GM19324 (cell line): Measurements from ENCODE around the gene RBM10.

Experiments
- ATAC-seq: cut with Tn5 transposase; IDR thresholded peaks from one replicate; pipeline ENCODE4 v1.9.1; 2021; ENCODE audit warnings: mild to moderate bottlenecking, moderate library complexity; ENCODE audit not compliant: unreplicated experiment, low FRiP score

The RBM10 gene

GRCh38 chrX:47214435-47215077 is 69.5 kb downstream of the RBM10 start:
- no peak for ATAC-seq

GRCh38 chrX:47215291-47215900 is 70.4 kb downstream of the RBM10 start:
- no peak for ATAC-seq

GRCh38 chrX:47216393-47216925 is 71.4 kb downstream of the RBM10 start:
- no peak for ATAC-seq

- ATAC-seq = no peak
Measured at GRCh38 chrX:47217121-47217851, 72.3 kb downstream of the RBM10 start.

GRCh38 chrX:47217852-47218279 is 72.8 kb downstream of the RBM10 start:
- ATAC-seq = peak; percentile 91

- ATAC-seq = peak; percentile 49
Measured at GRCh38 chrX:47218280-47218919, 73.4 kb downstream of the RBM10 start, which contains the start of gene CDK16. Gene CDK16 (plus strand): TSS chrX:47218681. CDS start chrX:47223558, 4,877 bp downstream.

GRCh38 chrX:47218920-47219815 is 74.1 kb downstream of the RBM10 start:
- no peak for ATAC-seq

- no peak for ATAC-seq
Measured at GRCh38 chrX:47221756-47222155, 76.7 kb downstream of the RBM10 start.

GRCh38 chrX:47222751-47223350 is 77.8 kb downstream of the RBM10 start:
- no peak for ATAC-seq

GRCh38 chrX:47223476-47224250 is 78.6 kb downstream of the RBM10 start:
- no peak for ATAC-seq

- no peak for ATAC-seq
Measured at GRCh38 chrX:47224266-47224895, 79.4 kb downstream of the RBM10 start.

GRCh38 chrX:47224896-47225290 is 79.9 kb downstream of the RBM10 start:
- ATAC-seq = no peak

GRCh38 chrX:47226071-47226470 is 81.0 kb downstream of the RBM10 start:
- ATAC-seq = no peak

- ATAC-seq = no peak
Measured at GRCh38 chrX:47226531-47227333, 81.7 kb downstream of the RBM10 start.

GRCh38 chrX:47227334-47227583 is 82.2 kb downstream of the RBM10 start:
- ATAC-seq = no peak

GRCh38 chrX:47228550-47229270 is 83.7 kb downstream of the RBM10 start:
- ATAC-seq = no peak

- ATAC-seq = no peak
Measured at GRCh38 chrX:47229427-47229826, 84.4 kb downstream of the RBM10 start.
